Spleen (tissue), 7 donors: ENCODE results near the gene ZNF205.

Experiments
- CTCF ChIP-seq, 11 experiments: fragments of 200-600 bp in 7 of 11; fragments of 450-650 bp in 4 of 11; sonication (generic) in 4 of 11; IDR thresholded peaks in 8 of 11; conservative IDR thresholded peaks in 3 of 11; 1 replicate in 7 of 11; 2 replicates in 4 of 11; pipeline versions ENCODE4 v1.4.0 to v1.8.0; 2016 to 2021; ENCODE audit warnings: antibody characterized with exemption in 11 of 11, inconsistent platforms in 4 of 11, mild to moderate bottlenecking in 1 of 11
- POLR2A ChIP-seq, 3 donors: fragments of 450-650 bp; IDR thresholded peaks; one replicate each; pipeline ENCODE4 v1.5.1; 2017; ENCODE audit warnings: antibody characterized with exemption in 3 of 3, mild to moderate bottlenecking in 1 of 3
- POLR2AphosphoS5 ChIP-seq, 3 donors: sonication (generic); formaldehyde crosslinking; IDR thresholded peaks; one replicate each; pipeline ENCODE4 v1.5.1; 2017; ENCODE audit warnings: antibody characterized with exemption in 3 of 3
- donor health status: DM: no; HTN: no; CAD: no; lungs with moderate emphysema.
- donor health status: DM: no; HTN: no; CAD: no.
- donor health status: DM: no; HTN: no; CAD: no.

GRCh38 chr16:3144321-3144983, 32.1 kb downstream of the ZNF205 start:
- TF ChIP-seq CTCF (IDR thresholded peaks at IDR 0.05 in 8 of 11, conservative IDR thresholded peaks at IDR 0.05 in 3 of 11) (no peak), POLR2AphosphoS5 (IDR thresholded peaks at IDR 0.05) (no peak), POLR2A (IDR thresholded peaks at IDR 0.05) (no peak)
